D721Med (cell line): ENCODE data around the gene GABBR1.

Experiments used
- DNase-seq: peaks from one replicate; pipeline ENCODE4 v3.0.0; 2011; ENCODE audit warnings: low spot score; ENCODE audit not compliant: insufficient read length
- FAIRE-seq: peaks from 2 replicates; lab custom pipeline; 2011; peaks lifted over from hg19 to GRCh38; lab: Jason Lieb, UNC
- TF ChIP-seq, protein P1 (sequence below): IDR thresholded peaks from 2 replicates; pipeline ENCODE4 v1.5.1; 2012; ENCODE audit warnings: mild to moderate bottlenecking, control low read depth; ENCODE audit not compliant: insufficient read depth; ENCODE audit errors: missing control alignments

The GABBR1 gene

DNA sequence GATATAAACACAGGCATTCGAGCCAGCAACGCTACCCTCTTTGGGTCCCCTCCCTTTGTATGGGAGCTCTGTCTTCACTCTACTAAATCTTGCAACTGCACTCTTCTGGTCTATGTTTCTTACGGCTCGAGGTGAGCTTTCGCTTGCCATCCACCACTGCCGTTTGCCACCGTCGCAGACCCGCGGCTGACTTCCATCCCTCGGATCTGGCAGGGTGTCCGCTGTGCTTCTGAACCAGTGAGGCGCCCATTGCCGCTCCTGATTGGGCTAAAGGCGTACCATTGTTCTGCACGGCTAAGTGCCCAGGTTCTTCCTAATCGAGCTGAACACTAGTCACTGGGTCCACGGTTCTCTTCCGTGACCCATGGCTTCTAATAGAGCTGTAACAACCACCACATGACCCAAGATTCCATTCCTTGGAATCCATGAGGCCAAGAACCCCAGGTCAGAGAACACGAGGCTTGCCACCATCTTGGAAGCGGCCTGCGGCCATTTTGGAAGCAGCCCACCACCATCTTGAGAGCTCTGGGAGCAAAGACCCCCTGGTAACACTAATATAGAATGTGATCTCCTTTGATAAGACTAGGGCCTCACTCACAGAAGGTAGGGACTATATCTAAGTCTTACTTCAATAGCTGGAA lies 74.4 kb downstream of the GABBR1 start:
- TF ChIP-seq, protein P1, sequence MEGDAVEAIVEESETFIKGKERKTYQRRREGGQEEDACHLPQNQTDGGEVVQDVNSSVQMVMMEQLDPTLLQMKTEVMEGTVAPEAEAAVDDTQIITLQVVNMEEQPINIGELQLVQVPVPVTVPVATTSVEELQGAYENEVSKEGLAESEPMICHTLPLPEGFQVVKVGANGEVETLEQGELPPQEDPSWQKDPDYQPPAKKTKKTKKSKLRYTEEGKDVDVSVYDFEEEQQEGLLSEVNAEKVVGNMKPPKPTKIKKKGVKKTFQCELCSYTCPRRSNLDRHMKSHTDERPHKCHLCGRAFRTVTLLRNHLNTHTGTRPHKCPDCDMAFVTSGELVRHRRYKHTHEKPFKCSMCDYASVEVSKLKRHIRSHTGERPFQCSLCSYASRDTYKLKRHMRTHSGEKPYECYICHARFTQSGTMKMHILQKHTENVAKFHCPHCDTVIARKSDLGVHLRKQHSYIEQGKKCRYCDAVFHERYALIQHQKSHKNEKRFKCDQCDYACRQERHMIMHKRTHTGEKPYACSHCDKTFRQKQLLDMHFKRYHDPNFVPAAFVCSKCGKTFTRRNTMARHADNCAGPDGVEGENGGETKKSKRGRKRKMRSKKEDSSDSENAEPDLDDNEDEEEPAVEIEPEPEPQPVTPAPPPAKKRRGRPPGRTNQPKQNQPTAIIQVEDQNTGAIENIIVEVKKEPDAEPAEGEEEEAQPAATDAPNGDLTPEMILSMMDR, result no peak
- DNase-seq (no peak), FAIRE-seq (no peak)

DNA sequence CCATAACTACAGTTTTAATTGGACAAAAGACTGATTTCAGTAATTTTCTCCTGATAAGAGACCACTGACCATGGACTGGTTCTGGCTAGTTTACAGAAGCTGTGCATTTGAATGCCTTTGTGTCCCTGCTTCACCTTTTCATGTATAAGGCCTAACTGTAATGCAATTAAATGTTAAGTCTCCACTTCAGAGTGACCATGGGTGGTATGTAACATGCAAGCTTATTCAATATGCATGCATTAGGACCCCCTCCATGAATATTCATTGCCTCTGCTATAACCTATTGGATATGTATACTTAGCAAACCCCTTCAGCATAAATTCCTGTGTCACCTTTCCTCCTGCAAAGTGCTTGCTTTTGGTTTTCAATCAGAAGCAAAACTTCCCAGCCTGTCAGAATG lies 75.7 kb downstream of the GABBR1 start:
- TF ChIP-seq, protein P1, result no peak
- no peak for FAIRE-seq
- DNase-seq, result no peak

GRCh38 chr6:29554764-29555163 lies 78.2 kb downstream of the GABBR1 start:
- TF ChIP-seq, protein P1, result no peak
- DNase-seq (no peak), FAIRE-seq (no peak)

- TF ChIP-seq, protein P1, result no peak
- FAIRE-seq (no peak), DNase-seq (no peak)
These were observed 79.5 kb downstream of the GABBR1 start for GRCh38 chr6:29553268-29554057.

GRCh38 chr6:29552512-29553051 lies 80.4 kb downstream of the GABBR1 start:
- DNase-seq, result no peak
- TF ChIP-seq, protein P1, result no peak
- FAIRE-seq, result no peak

- TF ChIP-seq, protein P1, result no peak
- DNase-seq, result no peak
- FAIRE-seq, result no peak
These were observed 85.4 kb downstream of the GABBR1 start for GRCh38 chr6:29547573-29547972.
